T-cell (primary cell): ENCODE measurements around the gene PLA2G5. TPM values are rescaled to one million over a fixed set of nuclear protein-coding genes. Genes with fewer than 3 reads are reported as not detected.

Experiments used
- ATAC-seq, 4 experiments: fragments of 200-7000 bp in 3 of 4; fragments of 150-1000 bp in 1 of 4; cut with Tn5 transposase; replicated peaks in 1 of 4; 1 replicate in 3 of 4; 2 replicates in 1 of 4; pipeline ENCODE4 v1.10.0; 2021; ENCODE audit warnings: moderate library complexity in 3 of 4, mild to moderate bottlenecking in 2 of 4, moderate number of reproducible peaks in 1 of 4
- CTCF ChIA-PET, 2 donors: fragments of 300-600 bp; sonication (Branson Sonifier 250); formaldehyde crosslinking; loops; one replicate each; lab custom pipeline; 2022; ENCODE audit warnings: antibody characterized with exemption in 2 of 2; lab: Charles Lee
- POLR2A ChIA-PET, 2 donors: fragments of 300-600 bp; sonication (Branson Sonifier 250); formaldehyde crosslinking; loops; one replicate each; lab custom pipeline; 2022; ENCODE audit warnings: antibody characterized with exemption in 2 of 2; lab: Charles Lee
- DNase-seq, 35 experiments: peaks; one replicate each; pipeline versions ENCODE4 v3.0.0 to v3.0.0-alpha.2; 2013 to 2023
- H3K27ac ChIP-seq: one replicate; pipeline ENCODE4 v1.5.1; 2013; ENCODE audit warnings: low read length
- H3K27me3 ChIP-seq, 2 experiments: replicated peaks in 1 of 2; 1 replicate in 1 of 2; 2 replicates in 1 of 2; pipeline versions ENCODE4 v1.6.1 to v1.7.0; 2013; ENCODE audit warnings: low read length in 1 of 2, mixed read lengths in 1 of 2; ENCODE audit not compliant: control insufficient read depth in 2 of 2, insufficient read depth in 2 of 2; ENCODE audit errors: extremely low read depth in 1 of 2
- H3K36me3 ChIP-seq, 2 donors: 1 replicate in 1 of 2; 2 replicates in 1 of 2; pipeline versions ENCODE4 v1.6.1 to v1.7.0; 2013; ENCODE audit warnings: low read length in 1 of 2; ENCODE audit not compliant: control insufficient read depth in 2 of 2, insufficient read depth in 1 of 2; ENCODE audit errors: extremely low read depth in 1 of 2
- H3K4me1 ChIP-seq, 2 experiments: 1 replicate in 1 of 2; 2 replicates in 1 of 2; pipeline versions ENCODE4 v1.6.1 to v1.7.0; 2013; ENCODE audit warnings: low read length in 2 of 2, mixed read lengths in 1 of 2; ENCODE audit not compliant: insufficient read depth in 2 of 2, control insufficient read depth in 1 of 2; ENCODE audit errors: extremely low read depth in 1 of 2
- H3K4me3 ChIP-seq, 2 donors: 1 replicate in 1 of 2; 2 replicates in 1 of 2; pipeline versions ENCODE4 v1.5.1 to v1.7.0; 2013; ENCODE audit warnings: mild to moderate bottlenecking in 2 of 2, low read length in 1 of 2, moderate library complexity in 1 of 2; ENCODE audit not compliant: control insufficient read depth in 1 of 2; ENCODE audit errors: extremely low read depth in 1 of 2
- H3K9me3 ChIP-seq: 2 replicates; pipeline ENCODE4 v1.7.0; 2013
- H3K27ac Mint-ChIP-seq, 2 donors: one replicate each; pipeline ENCODE4 v1.8.0; 2020 to 2021; ENCODE audit warnings: mild to moderate bottlenecking in 2 of 2, mixed read lengths in 2 of 2
- H3K27me3 Mint-ChIP-seq, 2 donors: one replicate each; pipeline ENCODE4 v1.8.0; 2021 to 2022; ENCODE audit warnings: mixed read lengths in 2 of 2
- H3K36me3 Mint-ChIP-seq: one replicate; pipeline ENCODE4 v1.8.0; 2021; ENCODE audit warnings: mixed read lengths
- H3K4me1 Mint-ChIP-seq, 3 donors: one replicate each; pipeline ENCODE4 v1.8.0; 2020 to 2022; ENCODE audit warnings: mixed read lengths in 3 of 3, mild to moderate bottlenecking in 1 of 3
- H3K4me3 Mint-ChIP-seq, 3 donors: one replicate each; pipeline ENCODE4 v1.8.0; 2020 to 2022; ENCODE audit warnings: mild to moderate bottlenecking in 3 of 3, mixed read lengths in 3 of 3, moderate library complexity in 3 of 3
- H3K9me3 Mint-ChIP-seq, 3 donors: one replicate each; pipeline ENCODE4 v1.8.0; 2020 to 2022; ENCODE audit warnings: mixed read lengths in 3 of 3
- WGBS: methylation state at CpG from one replicate; pipeline ENCODE4 v1.1.5; 2013; ENCODE audit warnings: missing lambda C conversion rate; ENCODE audit not compliant: insufficient coverage; 5-methylcytosine and 5-hydroxymethylcytosine counted together
- total RNA-seq, 35 experiments: library from RNA in 6 of 35; stranded (reverse) in 6 of 35; fragments of 120-200 nt in 1 of 35; gene quantifications; one replicate each; pipeline versions ENCODE4 v1.2.1 to v1.2.4 and lab custom pipeline; 2013 to 2026

PLA2G5 gene
- total RNA-seq, 5 donors from 2014 or later (not counting 1 experiment from before 2014, with no cell fraction given) = not detected

- ATAC-seq (no peak), DNase-seq (no peak)
- Mint-ChIP-seq H3K4me3 (no peak overlapping the region), H3K27me3 (peaks cover 28 to 31% of the 10 kb centered on the region in 2 donors), H3K9me3 (no peaks in the 10 kb centered on the region), H3K36me3 (no peaks in the 10 kb centered on the region), H3K4me1 (peaks cover 0 to 2% (median 0%) of the 10 kb centered on the region in 3 donors), H3K27ac (no peak overlapping the region)
- H3K4me1 ChIP-seq = no peaks in the 10 kb centered on the region
- no peak overlapping the region for H3K4me3 ChIP-seq
- H3K27ac ChIP-seq = no peak overlapping the region
- H3K36me3 ChIP-seq = no peaks in the 10 kb centered on the region
- 83% methylated on average over 3 of the region's 4 CpGs for WGBS
- ChIA-PET CTCF (no interaction called here), POLR2A (no interaction called here)
- H3K27me3 ChIP-seq = peaks cover 0 to 50% of the 10 kb centered on the region in 2 experiments
- no peaks in the 10 kb centered on the region for H3K9me3 ChIP-seq
Observed at GRCh38 chr1:20115479-20115878, 45.5 kb downstream of the PLA2G5 start.

- ChIA-PET CTCF (no interaction called here), POLR2A (no interaction called here)
- H3K4me3 Mint-ChIP-seq = no peak overlapping the region
- no peak overlapping the region for H3K27ac ChIP-seq
- no peaks in the 10 kb centered on the region for H3K36me3 Mint-ChIP-seq
- H3K27me3 ChIP-seq = peaks cover 0 to 50% of the 10 kb centered on the region in 2 experiments
- H3K9me3 ChIP-seq = no peaks in the 10 kb centered on the region
- H3K4me1 Mint-ChIP-seq = peaks cover 0 to 2% (median 0%) of the 10 kb centered on the region in 3 donors
- no peaks in the 10 kb centered on the region for H3K36me3 ChIP-seq
- H3K27ac Mint-ChIP-seq = no peak overlapping the region
- H3K27me3 Mint-ChIP-seq = peaks cover 30 to 33% of the 10 kb centered on the region in 2 donors
- H3K9me3 Mint-ChIP-seq = no peaks in the 10 kb centered on the region
- H3K4me3 ChIP-seq = no peak overlapping the region
- 76% methylated on average over 5 of the region's 7 CpGs for WGBS
- no peak for ATAC-seq
- DNase-seq = no peak
- H3K4me1 ChIP-seq = no peaks in the 10 kb centered on the region
Observed at GRCh38 chr1:20115916-20116315, 45.9 kb downstream of the PLA2G5 start.

- Histone ChIP-seq H3K27me3 (peaks cover 0 to 48% of the 10 kb centered on the region in 2 experiments), H3K4me3 (no peak overlapping the region), H3K36me3 (no peaks in the 10 kb centered on the region), H3K27ac (no peak overlapping the region), H3K9me3 (no peaks in the 10 kb centered on the region), H3K4me1 (no peaks in the 10 kb centered on the region)
- Mint-ChIP-seq H3K27ac (no peak overlapping the region), H3K36me3 (no peaks in the 10 kb centered on the region), H3K4me1 (peaks cover 0 to 2% (median 0%) of the 10 kb centered on the region in 3 donors), H3K4me3 (no peak overlapping the region), H3K27me3 (peaks cover 40 to 43% of the 10 kb centered on the region in 2 donors), H3K9me3 (no peaks in the 10 kb centered on the region)
- DNase-seq (no peak), ATAC-seq (no peak)
- CTCF ChIA-PET = no interaction called here
- POLR2A ChIA-PET = no interaction called here
Observed at GRCh38 chr1:20117236-20117635, 47.2 kb downstream of the PLA2G5 start.

GRCh38 chr1:20119347-20119746 lies 49.4 kb downstream of the PLA2G5 start, which contains the start of gene PLA2G2D:
Gene PLA2G2D (minus strand): TSS chr1:20119536. CDS start chr1:20119498, 38 bp downstream.
- Histone ChIP-seq H3K4me3 (no peak within 1 kb of the TSS), H3K4me1 (no peaks in the 10 kb centered on the region), H3K27ac (no peak within 1 kb of the TSS), H3K27me3 (peaks cover 0 to 41% of the 10 kb centered on the region in 2 experiments), H3K9me3 (no peaks in the 10 kb centered on the region), H3K36me3 (no peaks in the 10 kb centered on the region)
- Mint-ChIP-seq H3K9me3 (no peaks in the 10 kb centered on the region), H3K36me3 (no peaks in the 10 kb centered on the region), H3K27ac (no peak within 1 kb of the TSS), H3K4me3 (no peak within 1 kb of the TSS), H3K27me3 (peaks cover 33 to 52% of the 10 kb centered on the region in 2 donors), H3K4me1 (peaks cover 0 to 2% (median 0%) of the 10 kb centered on the region in 3 donors)
- no peak for DNase-seq
- CTCF ChIA-PET = no interaction called here
- WGBS = no CpG with 5 or more reads among the region's 2 CpGs
- POLR2A ChIA-PET = no interaction called here
- no peak for ATAC-seq

GRCh38 chr1:20120796-20121195 lies 50.8 kb downstream of the PLA2G5 start:
- Histone ChIP-seq H3K36me3 (no peaks in the 10 kb centered on the region), H3K27me3 (peaks cover 0 to 33% of the 10 kb centered on the region in 2 experiments), H3K9me3 (no peaks in the 10 kb centered on the region), H3K4me1 (no peaks in the 10 kb centered on the region), H3K27ac (no peak overlapping the region), H3K4me3 (no peak overlapping the region)
- POLR2A ChIA-PET = no interaction called here
- H3K27me3 Mint-ChIP-seq = peaks cover 38 to 50% of the 10 kb centered on the region in 2 donors
- no peak for DNase-seq
- ATAC-seq = no peak
- WGBS = 96% methylated on average over 3 of the region's 4 CpGs
- CTCF ChIA-PET = no interaction called here
- H3K4me1 Mint-ChIP-seq = peaks cover 0 to 2% (median 0%) of the 10 kb centered on the region in 3 donors
- no peaks in the 10 kb centered on the region for H3K9me3 Mint-ChIP-seq
- no peaks in the 10 kb centered on the region for H3K36me3 Mint-ChIP-seq
- H3K4me3 Mint-ChIP-seq = no peak overlapping the region
- H3K27ac Mint-ChIP-seq = no peak overlapping the region

- Histone ChIP-seq H3K4me3 (no peak overlapping the region), H3K9me3 (no peaks in the 10 kb centered on the region), H3K27ac (no peak overlapping the region), H3K27me3 (peaks cover 0 to 23% of the 10 kb centered on the region in 2 experiments), H3K36me3 (no peaks in the 10 kb centered on the region), H3K4me1 (no peaks in the 10 kb centered on the region)
- 50% methylated on average over 1 of the region's 10 CpGs for WGBS
- no peak for ATAC-seq
- H3K27me3 Mint-ChIP-seq = peaks cover 31 to 33% of the 10 kb centered on the region in 2 donors
- ChIA-PET POLR2A (no interaction called here), CTCF (interaction anchor here in 1 of 2 donors (0.6 kb wide), 1 partner anchor 369 kb away, joined by 3 read pairs; no protein-coding TSS in a partner anchor)
- H3K27ac Mint-ChIP-seq = no peak overlapping the region
- H3K4me1 Mint-ChIP-seq = peaks cover 0 to 2% (median 0%) of the 10 kb centered on the region in 3 donors
- H3K36me3 Mint-ChIP-seq = no peaks in the 10 kb centered on the region
- no peak overlapping the region for H3K4me3 Mint-ChIP-seq
- no peaks in the 10 kb centered on the region for H3K9me3 Mint-ChIP-seq
- no peak for DNase-seq
Observed at GRCh38 chr1:20123722-20124455, 53.9 kb downstream of the PLA2G5 start.
